AG04449 (cell line): ENCODE measurements around the gene GARIN5A.

ENCODE experiments used
- CTCF ChIA-PET: fragments of 350-600 bp; formaldehyde crosslinking; extraction: SDS; loops from one replicate; lab custom pipeline; 2021; ENCODE audit warnings: antibody characterized with exemption; lab: Yijun Ruan, JAX
- POLR2A ChIA-PET: fragments of 400-600, 350-600 bp; formaldehyde crosslinking; extraction: SDS; loops from one replicate; lab custom pipeline; 2020; ENCODE audit warnings: antibody characterized with exemption, inconsistent platforms; lab: Yijun Ruan, JAX
- DNase-seq: peaks from one replicate; pipeline ENCODE4 v3.0.0-alpha.2; 2010; ENCODE audit warnings: low read depth, low spot score
- H3K4me3 ChIP-seq: 2 replicates; pipeline ENCODE4 v1.5.1; 2011; ENCODE audit warnings: low read depth, mild to moderate bottlenecking, control low read depth, low read length
- TF ChIP-seq, protein P1 (sequence below): IDR thresholded peaks from one replicate; pipeline ENCODE4 v1.5.1; 2011; ENCODE audit warnings: mild to moderate bottlenecking, moderate library complexity, low read length, control low read depth, inconsistent platforms; ENCODE audit not compliant: insufficient read depth; ENCODE audit errors: missing control alignments

The GARIN5A gene

DNA sequence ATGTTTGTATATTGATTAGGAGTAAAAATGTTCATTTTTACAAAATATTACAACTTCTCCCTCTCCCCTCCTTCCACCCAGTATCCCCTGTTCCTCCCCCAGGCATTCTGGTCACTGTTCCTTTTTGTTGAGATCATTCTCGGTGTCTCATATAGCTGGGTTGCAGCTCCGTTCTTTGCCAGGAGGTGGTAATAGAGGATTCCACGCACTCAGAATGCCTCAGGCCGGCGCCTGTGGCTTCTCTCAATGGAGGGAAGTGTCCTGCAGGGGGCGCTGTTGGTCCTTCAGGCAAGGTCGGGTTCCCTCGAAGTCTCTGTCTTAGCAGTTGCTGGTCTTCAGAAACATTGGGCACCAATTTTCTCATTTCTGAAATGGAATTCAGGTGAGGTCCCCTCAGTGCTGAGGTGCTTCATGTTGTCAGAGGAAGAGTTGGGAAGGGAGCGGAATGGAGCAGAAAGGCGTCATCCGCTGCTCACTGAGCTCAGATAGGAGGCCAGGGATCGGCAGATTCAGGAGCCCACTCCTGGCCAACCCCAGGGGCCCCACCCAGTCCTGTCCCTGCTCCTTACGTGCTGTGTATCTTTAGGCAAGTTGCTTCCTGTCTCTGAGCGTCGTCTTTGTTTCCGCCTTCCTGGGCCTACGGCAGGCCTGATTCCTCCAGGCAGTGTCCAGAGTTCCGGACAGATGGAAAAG, 10.3 kb upstream of the GARIN5A start:
- H3K4me3 ChIP-seq: no peak overlapping the region
- POLR2A ChIA-PET: no interaction called here
- CTCF ChIA-PET: interaction anchor here (1.3 kb wide), 1 partner anchor 24 kb away, joined by 3 read pairs; the partner anchor contains the start of gene JOSD2
- TF ChIP-seq, protein P1, sequence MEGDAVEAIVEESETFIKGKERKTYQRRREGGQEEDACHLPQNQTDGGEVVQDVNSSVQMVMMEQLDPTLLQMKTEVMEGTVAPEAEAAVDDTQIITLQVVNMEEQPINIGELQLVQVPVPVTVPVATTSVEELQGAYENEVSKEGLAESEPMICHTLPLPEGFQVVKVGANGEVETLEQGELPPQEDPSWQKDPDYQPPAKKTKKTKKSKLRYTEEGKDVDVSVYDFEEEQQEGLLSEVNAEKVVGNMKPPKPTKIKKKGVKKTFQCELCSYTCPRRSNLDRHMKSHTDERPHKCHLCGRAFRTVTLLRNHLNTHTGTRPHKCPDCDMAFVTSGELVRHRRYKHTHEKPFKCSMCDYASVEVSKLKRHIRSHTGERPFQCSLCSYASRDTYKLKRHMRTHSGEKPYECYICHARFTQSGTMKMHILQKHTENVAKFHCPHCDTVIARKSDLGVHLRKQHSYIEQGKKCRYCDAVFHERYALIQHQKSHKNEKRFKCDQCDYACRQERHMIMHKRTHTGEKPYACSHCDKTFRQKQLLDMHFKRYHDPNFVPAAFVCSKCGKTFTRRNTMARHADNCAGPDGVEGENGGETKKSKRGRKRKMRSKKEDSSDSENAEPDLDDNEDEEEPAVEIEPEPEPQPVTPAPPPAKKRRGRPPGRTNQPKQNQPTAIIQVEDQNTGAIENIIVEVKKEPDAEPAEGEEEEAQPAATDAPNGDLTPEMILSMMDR: peak; percentile 37
- DNase-seq: no peak

DNA sequence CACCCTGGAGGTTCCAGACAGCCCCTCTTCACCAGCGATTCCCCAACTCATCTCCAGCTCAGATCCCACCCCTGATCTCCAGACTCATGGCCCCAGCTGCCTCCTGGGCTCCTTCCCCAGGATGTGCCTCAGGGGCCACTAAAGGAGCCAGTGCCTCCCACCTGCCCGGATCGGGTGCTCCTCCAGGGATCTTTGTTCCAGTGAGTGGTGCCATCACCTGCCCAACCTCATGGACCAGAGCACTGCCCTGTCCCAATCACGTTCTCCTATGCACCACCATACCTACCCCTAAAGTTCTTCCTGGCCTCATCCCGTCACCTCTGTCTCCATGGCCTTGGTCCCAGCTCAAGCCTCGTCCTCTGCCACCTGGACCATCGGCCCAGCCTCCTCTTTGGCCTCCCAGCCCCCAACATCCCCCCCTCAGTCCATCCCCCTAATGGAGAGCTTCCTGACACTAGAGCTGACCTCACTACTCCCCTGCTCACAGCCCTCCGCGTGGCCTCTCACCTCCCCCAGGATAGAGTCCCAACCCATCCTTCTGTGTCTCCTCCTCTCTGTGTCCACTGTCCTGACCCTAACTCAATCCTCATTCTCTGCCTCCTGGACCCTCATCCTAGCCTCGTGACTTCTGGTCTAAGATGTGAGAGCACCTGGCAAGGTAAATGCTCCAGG, 8.8 kb upstream of the GARIN5A start:
- no peak for DNase-seq
- TF ChIP-seq, protein P1: no peak
- ChIA-PET CTCF (interaction anchor here (1.7 kb wide), 1 partner anchor 117 kb away, joined by 5 read pairs; no protein-coding TSS in a partner anchor), POLR2A (no interaction called here)
- no peak overlapping the region for H3K4me3 ChIP-seq

DNA sequence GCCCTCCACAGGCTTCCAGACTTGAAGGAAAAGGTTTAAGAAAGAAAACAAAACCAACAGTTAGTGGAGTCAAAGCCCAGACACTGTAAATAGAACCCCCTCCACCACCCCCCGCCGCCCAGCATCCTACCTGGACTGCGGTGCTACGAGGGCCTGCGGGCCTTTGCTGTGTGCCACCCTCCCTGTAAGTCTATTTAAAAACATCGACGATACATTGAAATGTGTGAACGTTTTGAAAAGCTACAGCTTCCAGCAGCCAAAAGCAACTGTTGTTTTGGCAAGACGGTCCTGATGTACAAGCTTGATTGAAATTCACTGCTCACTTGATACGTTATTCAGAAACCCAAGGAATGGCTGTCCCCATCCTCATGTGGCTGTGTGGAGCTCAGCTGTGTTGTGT, 6.3 kb upstream of the GARIN5A start:
- ChIA-PET POLR2A (no interaction called here), CTCF (no interaction called here)
- no peak for DNase-seq
- H3K4me3 ChIP-seq: no peak overlapping the region
- TF ChIP-seq, protein P1: no peak

DNA sequence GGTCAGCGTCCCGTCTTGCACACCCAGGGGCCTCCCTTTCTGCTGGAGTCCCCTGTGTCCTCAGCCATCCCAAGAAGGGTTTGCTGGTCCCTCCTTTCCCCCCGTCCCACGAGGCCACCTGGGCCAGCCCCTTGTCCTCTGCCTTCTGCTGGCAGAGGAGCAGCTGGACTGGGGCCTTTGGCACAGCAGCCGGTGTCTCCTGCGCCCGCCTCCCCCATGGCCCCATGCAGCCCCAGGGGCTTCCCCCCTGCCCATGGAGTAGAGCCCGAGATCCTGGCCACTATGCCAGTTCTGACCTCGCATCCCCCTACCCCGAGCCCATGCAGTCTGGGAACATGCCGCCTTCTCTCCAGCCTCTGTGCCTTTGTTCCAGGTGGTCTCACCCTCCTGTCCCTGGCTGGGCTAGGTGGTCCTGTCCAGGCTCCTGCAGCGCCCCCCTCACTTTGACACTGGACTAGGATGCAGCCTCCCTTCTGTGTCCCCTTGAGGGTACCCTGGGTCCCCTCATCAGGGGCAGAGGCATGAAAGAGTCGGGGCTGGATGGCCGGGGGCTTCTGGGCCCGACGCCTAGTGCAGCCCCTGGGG, 5.7 kb upstream of the GARIN5A start:
- CTCF ChIA-PET: no interaction called here
- POLR2A ChIA-PET: no interaction called here
- TF ChIP-seq, protein P1: no peak
- no peak overlapping the region for H3K4me3 ChIP-seq
- no peak for DNase-seq

DNA sequence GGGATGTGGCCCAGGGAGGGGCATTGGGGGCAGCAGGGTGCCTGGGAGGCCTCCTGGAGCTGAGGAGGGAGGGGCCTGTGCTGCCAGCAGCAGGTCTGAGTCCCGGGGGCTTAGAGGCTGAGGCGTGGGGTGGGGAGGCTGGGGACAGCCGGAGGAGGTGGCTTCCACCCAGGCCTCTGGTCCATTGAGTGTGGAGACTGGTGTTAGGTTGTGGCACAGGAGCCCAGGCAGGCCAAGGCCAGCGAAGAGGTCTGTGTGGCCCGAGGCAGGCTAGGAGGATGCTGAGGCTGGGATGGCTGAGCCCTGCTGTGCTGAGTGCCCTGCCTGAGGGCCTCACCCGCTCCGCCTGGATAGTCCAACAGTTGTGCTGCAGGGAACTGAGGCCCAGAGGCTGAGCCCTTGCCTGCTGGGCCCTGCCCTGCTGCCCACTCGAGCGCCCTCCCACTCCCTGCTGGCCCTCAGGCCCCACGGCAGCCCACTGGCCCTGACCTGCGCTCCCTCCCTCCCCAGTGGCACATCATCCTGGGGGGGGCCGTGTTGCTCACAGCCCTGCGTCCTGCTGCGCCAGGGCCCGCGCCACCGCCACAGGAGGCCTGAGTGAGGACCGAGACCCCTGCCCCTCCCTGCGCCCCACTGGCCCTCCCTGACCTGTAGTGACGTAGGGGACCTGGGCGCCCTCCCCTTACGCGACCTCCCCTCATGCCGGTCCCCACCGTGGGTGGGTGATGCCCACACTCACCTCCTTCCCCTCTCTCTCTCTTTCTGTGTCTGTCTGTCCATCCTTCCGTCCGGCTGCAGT, 4.9 kb upstream of the GARIN5A start:
- CTCF ChIA-PET: interaction anchor here (1.0 kb wide), 1 partner anchor 113 kb away, joined by 3 read pairs; no protein-coding TSS in a partner anchor
- POLR2A ChIA-PET: interaction anchor here (0.6 kb wide), 1 partner anchor 182 kb away, joined by 3 read pairs; no protein-coding TSS in a partner anchor
- DNase-seq: no peak
- no peak overlapping the region for H3K4me3 ChIP-seq
- TF ChIP-seq, protein P1: no peak
